ENCODE results near the gene PPP6R3. TPM values are rescaled to one million over a fixed set of nuclear protein-coding genes. Genes with fewer than 3 reads are reported as not detected.

Gene PPP6R3
- total RNA-seq, 2 donors from 2014 or later = 118 to 136 TPM

GRCh38 chr11:68504432-68505066 is 44.0 kb downstream of the PPP6R3 start:
- Mint-ChIP-seq H3K27me3 (ENCODE audit: insufficient read depth) (no peaks in the 10 kb centered on the region), H3K4me1 (peaks cover 39% of the 10 kb centered on the region), H3K9me3 (no peaks in the 10 kb centered on the region), H3K36me3 (ENCODE audit: low read depth) (peaks cover 5% of the 10 kb centered on the region), H3K27ac (no peak overlapping the region), H3K4me3 (no peak overlapping the region)
- WGBS, 2 experiments (ENCODE audit: insufficient coverage in 1 of 2, insufficient read length in 1 of 2) = 90 to 92% methylated on average over 6 of the region's 6 CpGs
- Histone ChIP-seq H3K27ac (ENCODE audit: low read depth, low read length) (peak overlapping the region; percentile 3), H3K9me3 (ENCODE audit: control insufficient read depth, low read length) (no peaks in the 10 kb centered on the region), H3K4me1 (ENCODE audit: control insufficient read depth, insufficient read depth, low read length) (no peaks in the 10 kb centered on the region), H3K36me3 (ENCODE audit: control insufficient read depth, insufficient read depth, low read length) (peaks cover 11% of the 10 kb centered on the region), H3K4me3 (ENCODE audit: low read length) (no peak overlapping the region), H3K27me3 (ENCODE audit: control insufficient read depth, insufficient read depth, low read length, poor library complexity, severe bottlenecking) (no peaks in the 10 kb centered on the region), H3K9ac (ENCODE audit: extremely low read depth, low read length, poor library complexity, severe bottlenecking) (no peak overlapping the region)
- DNase-seq = no peak
- TF ChIP-seq, protein P1, sequence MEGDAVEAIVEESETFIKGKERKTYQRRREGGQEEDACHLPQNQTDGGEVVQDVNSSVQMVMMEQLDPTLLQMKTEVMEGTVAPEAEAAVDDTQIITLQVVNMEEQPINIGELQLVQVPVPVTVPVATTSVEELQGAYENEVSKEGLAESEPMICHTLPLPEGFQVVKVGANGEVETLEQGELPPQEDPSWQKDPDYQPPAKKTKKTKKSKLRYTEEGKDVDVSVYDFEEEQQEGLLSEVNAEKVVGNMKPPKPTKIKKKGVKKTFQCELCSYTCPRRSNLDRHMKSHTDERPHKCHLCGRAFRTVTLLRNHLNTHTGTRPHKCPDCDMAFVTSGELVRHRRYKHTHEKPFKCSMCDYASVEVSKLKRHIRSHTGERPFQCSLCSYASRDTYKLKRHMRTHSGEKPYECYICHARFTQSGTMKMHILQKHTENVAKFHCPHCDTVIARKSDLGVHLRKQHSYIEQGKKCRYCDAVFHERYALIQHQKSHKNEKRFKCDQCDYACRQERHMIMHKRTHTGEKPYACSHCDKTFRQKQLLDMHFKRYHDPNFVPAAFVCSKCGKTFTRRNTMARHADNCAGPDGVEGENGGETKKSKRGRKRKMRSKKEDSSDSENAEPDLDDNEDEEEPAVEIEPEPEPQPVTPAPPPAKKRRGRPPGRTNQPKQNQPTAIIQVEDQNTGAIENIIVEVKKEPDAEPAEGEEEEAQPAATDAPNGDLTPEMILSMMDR (conservative IDR thresholded peaks at IDR 0.05) = no peak

DNA sequence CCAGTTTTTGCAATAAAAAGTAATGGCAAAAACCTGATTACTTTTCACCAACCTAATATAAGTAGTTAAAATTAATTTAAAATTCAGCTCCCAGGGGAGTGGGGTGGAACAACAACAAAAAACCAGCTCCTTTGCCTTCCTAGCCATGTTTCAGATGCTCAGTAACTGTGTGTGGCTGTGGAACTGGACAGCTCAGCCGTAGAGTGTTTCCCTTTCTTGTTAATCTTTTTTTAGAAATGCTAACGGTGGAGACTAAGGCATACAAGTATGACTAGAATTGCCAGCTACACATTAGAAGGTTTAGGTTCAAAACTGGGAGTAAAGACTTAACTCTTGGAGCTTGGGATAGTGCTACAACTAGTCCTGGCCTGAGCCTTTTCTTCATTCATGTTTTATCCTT is 45.0 kb downstream of the PPP6R3 start:
- H3K36me3 ChIP-seq (ENCODE audit: control insufficient read depth, insufficient read depth, low read length) = peaks cover 15% of the 10 kb centered on the region
- H3K27ac ChIP-seq (ENCODE audit: low read depth, low read length) = no peak overlapping the region
- no peak for DNase-seq
- no peaks in the 10 kb centered on the region for H3K27me3 ChIP-seq (ENCODE audit: control insufficient read depth, insufficient read depth, low read length, poor library complexity, severe bottlenecking)
- Mint-ChIP-seq H3K4me3 (no peak overlapping the region), H3K36me3 (ENCODE audit: low read depth) (peaks cover 5% of the 10 kb centered on the region), H3K27me3 (ENCODE audit: insufficient read depth) (no peaks in the 10 kb centered on the region), H3K27ac (no peak overlapping the region), H3K9me3 (no peaks in the 10 kb centered on the region), H3K4me1 (peaks cover 36% of the 10 kb centered on the region)
- no peak overlapping the region for H3K4me3 ChIP-seq (ENCODE audit: low read length)
- H3K9ac ChIP-seq (ENCODE audit: extremely low read depth, low read length, poor library complexity, severe bottlenecking) = no peak overlapping the region
- TF ChIP-seq, protein P1 (conservative IDR thresholded peaks at IDR 0.05) = no peak
- H3K4me1 ChIP-seq (ENCODE audit: control insufficient read depth, insufficient read depth, low read length) = no peaks in the 10 kb centered on the region
- 89 to 100% methylated on average over 1 to 2 of the region's 2 CpGs for WGBS, 2 experiments (ENCODE audit: insufficient coverage in 1 of 2, insufficient read length in 1 of 2)
- H3K9me3 ChIP-seq (ENCODE audit: control insufficient read depth, low read length) = no peaks in the 10 kb centered on the region

DNA sequence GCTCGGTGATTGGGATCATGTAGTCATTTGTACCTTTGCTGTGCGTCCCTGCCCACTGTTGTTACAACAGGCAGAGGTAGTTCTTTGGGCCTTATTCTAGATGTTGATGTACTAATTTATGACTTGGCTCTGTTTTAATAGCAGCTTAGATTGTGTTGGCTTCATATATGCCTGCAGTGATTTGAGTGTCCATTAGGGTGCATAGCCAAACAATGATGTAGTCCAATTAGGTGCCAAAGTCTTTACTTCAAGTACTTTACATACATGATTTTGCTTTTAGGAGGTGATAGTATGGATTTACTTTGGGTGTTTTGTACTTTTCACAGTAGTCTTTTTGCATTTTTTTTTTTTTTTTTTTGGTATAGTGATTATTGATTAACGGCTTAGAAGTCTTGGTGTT is 46.4 kb downstream of the PPP6R3 start:
- no peak overlapping the region for H3K9ac ChIP-seq (ENCODE audit: extremely low read depth, low read length, poor library complexity, severe bottlenecking)
- no peak overlapping the region for H3K4me3 ChIP-seq (ENCODE audit: low read length)
- H3K36me3 ChIP-seq (ENCODE audit: control insufficient read depth, insufficient read depth, low read length) = peaks cover 18% of the 10 kb centered on the region
- H3K27me3 ChIP-seq (ENCODE audit: control insufficient read depth, insufficient read depth, low read length, poor library complexity, severe bottlenecking) = no peaks in the 10 kb centered on the region
- H3K36me3 Mint-ChIP-seq (ENCODE audit: low read depth) = peaks cover 9% of the 10 kb centered on the region
- no peak overlapping the region for H3K27ac Mint-ChIP-seq
- no peaks in the 10 kb centered on the region for H3K27me3 Mint-ChIP-seq (ENCODE audit: insufficient read depth)
- peaks cover 39% of the 10 kb centered on the region for H3K4me1 Mint-ChIP-seq
- TF ChIP-seq, protein P1 (conservative IDR thresholded peaks at IDR 0.05) = peak; percentile 35
- H3K9me3 Mint-ChIP-seq = no peaks in the 10 kb centered on the region
- H3K27ac ChIP-seq (ENCODE audit: low read depth, low read length) = no peak overlapping the region
- no peaks in the 10 kb centered on the region for H3K9me3 ChIP-seq (ENCODE audit: control insufficient read depth, low read length)
- 97 to 100% methylated on average over 1 to 3 of the region's 3 CpGs for WGBS, 2 experiments (ENCODE audit: insufficient coverage in 1 of 2, insufficient read length in 1 of 2)
- no peaks in the 10 kb centered on the region for H3K4me1 ChIP-seq (ENCODE audit: control insufficient read depth, insufficient read depth, low read length)
- DNase-seq = no peak
- no peak overlapping the region for H3K4me3 Mint-ChIP-seq
